B cell (primary cell): ENCODE data around the gene CFAP65. TPM values are rescaled to one million over a fixed set of nuclear protein-coding genes. Genes with fewer than 3 reads are reported as not detected.

Experiments
- ATAC-seq: fragments of 200-7000 bp; cut with Tn5 transposase; one replicate; pipeline ENCODE4 v1.10.0; 2021; ENCODE audit warnings: low read depth, mild to moderate bottlenecking, moderate number of reproducible peaks, moderate library complexity
- CTCF ChIA-PET: fragments of 350-600 bp; sonication (Branson Sonifier 250); formaldehyde crosslinking; loops from one replicate; lab custom pipeline; 2021; ENCODE audit warnings: antibody characterized with exemption, inconsistent platforms; lab: Charles Lee
- POLR2A ChIA-PET: fragments of 350-600 bp; sonication (Branson Sonifier 250); formaldehyde crosslinking; loops from one replicate; lab custom pipeline; 2021; ENCODE audit warnings: antibody characterized with exemption; lab: Charles Lee
- DNase-seq: peaks from one replicate; pipeline ENCODE4 v3.0.0; 2013
- H2AFZ ChIP-seq: 2 replicates; pipeline ENCODE4 v1.6.1; 2012; ENCODE audit warnings: mild to moderate bottlenecking, low read depth, low read length; ENCODE audit not compliant: insufficient read depth, poor library complexity, severe bottlenecking
- H3K27ac ChIP-seq, 2 donors: 1 replicate in 1 of 2; 2 replicates in 1 of 2; pipeline ENCODE4 v1.5.1; 2012 to 2013; ENCODE audit warnings: low read length in 2 of 2, mild to moderate bottlenecking in 2 of 2, moderate library complexity in 1 of 2
- H3K27me3 ChIP-seq, 4 experiments: fragments of 200-600 bp in 1 of 4; sonication (generic) in 1 of 4; replicated peaks in 1 of 4; 1 replicate in 2 of 4; 2 replicates in 2 of 4; pipeline versions ENCODE4 v1.6.1 to v1.7.0; 2013 to 2016; ENCODE audit warnings: low read length in 3 of 4, mild to moderate bottlenecking in 2 of 4, mixed read lengths in 1 of 4, moderate library complexity in 1 of 4; ENCODE audit not compliant: insufficient read depth in 4 of 4, control insufficient read depth in 3 of 4; ENCODE audit errors: control extremely low read depth in 1 of 4
- H3K36me3 ChIP-seq, 2 experiments: replicated peaks in 1 of 2; 1 replicate in 1 of 2; 2 replicates in 1 of 2; pipeline versions ENCODE4 v1.6.1 to v1.7.1; 2013; ENCODE audit warnings: low read length in 1 of 2; ENCODE audit not compliant: insufficient read depth in 2 of 2, control insufficient read depth in 1 of 2; ENCODE audit errors: control extremely low read depth in 1 of 2, extremely low read depth in 1 of 2
- H3K4me1 ChIP-seq, 2 donors: fragments of 200-600 bp in 1 of 2; sonication (generic) in 1 of 2; 1 replicate in 1 of 2; 2 replicates in 1 of 2; pipeline versions ENCODE4 v1.5.1 to v1.6.1; 2013 to 2017; ENCODE audit warnings: low read length in 2 of 2; ENCODE audit not compliant: control insufficient read depth in 2 of 2, insufficient read depth in 2 of 2
- H3K4me2 ChIP-seq: replicated peaks from 2 replicates; pipeline ENCODE3; 2012; ENCODE audit warnings: mild to moderate bottlenecking, low read depth, low read length; ENCODE audit not compliant: poor library complexity, severe bottlenecking
- H3K4me3 ChIP-seq, 5 experiments: fragments of 200-600 bp in 1 of 5; sonication (generic) in 1 of 5; 1 replicate in 3 of 5; 2 replicates in 2 of 5; pipeline versions ENCODE4 v1.5.1 to v1.7.0; 2011 to 2016; ENCODE audit warnings: low read length in 4 of 5, mild to moderate bottlenecking in 4 of 5, low read depth in 2 of 5, control low read depth in 1 of 5, moderate library complexity in 1 of 5; ENCODE audit not compliant: insufficient read depth in 1 of 5; ENCODE audit errors: control extremely low read depth in 1 of 5, extremely low read depth in 1 of 5
- H3K79me2 ChIP-seq: fragments of 200-600 bp; sonication (generic); one replicate; pipeline ENCODE4 v1.6.0; 2016; ENCODE audit warnings: low read length; ENCODE audit not compliant: control insufficient read depth, insufficient read depth
- H3K9ac ChIP-seq: fragments of 200-600 bp; sonication (generic); 2 replicates; pipeline ENCODE4 v1.6.1; 2017; ENCODE audit warnings: mild to moderate bottlenecking, low read length, moderate library complexity
- H3K9me3 ChIP-seq, 3 donors: one replicate each; pipeline versions ENCODE4 v1.6.1 to v1.7.1; 2013; ENCODE audit warnings: low read length in 2 of 3; ENCODE audit not compliant: control insufficient read depth in 2 of 3, insufficient read depth in 1 of 3; ENCODE audit errors: control extremely low read depth in 1 of 3
- H4K20me1 ChIP-seq: 2 replicates; pipeline ENCODE4 v1.6.0; 2012; ENCODE audit warnings: mild to moderate bottlenecking, low read length; ENCODE audit not compliant: insufficient read depth, control insufficient read depth, poor library complexity, severe bottlenecking
- H3K27ac Mint-ChIP-seq: one replicate; pipeline ENCODE4 v1.8.0; 2021; ENCODE audit warnings: mixed read lengths
- H3K27me3 Mint-ChIP-seq: one replicate; pipeline ENCODE4 v1.8.0; 2021; ENCODE audit warnings: mixed read lengths
- H3K4me1 Mint-ChIP-seq: one replicate; pipeline ENCODE4 v1.8.0; 2021; ENCODE audit warnings: mixed read lengths
- H3K4me3 Mint-ChIP-seq: one replicate; pipeline ENCODE4 v1.8.0; 2021; ENCODE audit warnings: mixed read lengths
- H3K9me3 Mint-ChIP-seq: one replicate; pipeline ENCODE4 v1.8.0; 2022; ENCODE audit warnings: mixed read lengths; ENCODE audit not compliant: insufficient read depth
- EZH2 ChIP-seq: IDR thresholded peaks from 2 replicates; pipeline ENCODE4 v1.6.1; 2012; ENCODE audit warnings: borderline replicate concordance, low read depth, mild to moderate bottlenecking, moderate library complexity, low read length; ENCODE audit not compliant: insufficient read depth, poor library complexity, severe bottlenecking
- WGBS: methylation state at CpG from one replicate; pipeline ENCODE4 v1.1.5; 2013; ENCODE audit warnings: missing lambda C conversion rate; ENCODE audit not compliant: insufficient coverage; 5-methylcytosine and 5-hydroxymethylcytosine counted together
- intact Hi-C: fragments of 100-400 bp; cut with micrococcal nuclease; formaldehyde crosslinking; loops from one replicate; pipeline ENCODE4 v1.10.0; 2022
- polyA plus RNA-seq: library from polyadenylated mRNA; depleted of rRNA; stranded (reverse); fragments of >200 nt; gene quantifications from 2 replicates; pipeline ENCODE4 v1.2.3, GENCODE V29; 2012
- total RNA-seq, 2 donors: library from RNA; stranded (reverse); fragments of 120-200 nt in 1 of 2; gene quantifications; 1 replicate in 1 of 2; 2 replicates in 1 of 2; pipeline versions ENCODE4 v1.2.3 to v1.2.4, GENCODE V29; 2013 to 2022
- TF ChIP-seq, protein P1 (sequence below): fragments of 200-600 bp; IDR thresholded peaks from one replicate; pipeline ENCODE4 v1.8.0; 2022; ENCODE audit warnings: antibody characterized with exemption, mild to moderate bottlenecking

Gene CFAP65
- total and polyA plus RNA-seq, 2 donors (not counting 1 experiment from before 2014, with no cell fraction given) = not detected

DNA sequence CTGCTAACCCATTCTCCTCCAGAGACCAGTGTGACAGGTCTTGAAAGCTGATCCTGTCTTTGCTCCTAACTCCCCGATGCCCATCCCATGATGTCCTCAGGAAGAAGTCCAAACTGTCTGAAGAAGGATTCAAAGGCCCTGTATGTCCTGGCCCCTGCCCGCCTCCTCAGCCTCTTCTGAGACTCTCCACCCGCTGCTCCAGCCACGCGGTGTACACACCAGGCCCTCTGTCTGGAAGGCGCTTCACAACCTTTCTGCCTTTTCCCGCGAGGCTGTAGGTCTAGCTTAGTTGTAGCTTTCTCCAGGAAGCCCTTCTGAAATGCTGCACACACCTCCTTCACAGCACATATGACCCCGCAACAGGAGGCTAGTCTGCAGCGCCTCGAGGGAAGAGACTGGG, 24.6 kb downstream of the CFAP65 start:
- ATAC-seq = no peak
- no peak overlapping the region for H3K27ac ChIP-seq
- Mint-ChIP-seq H3K27me3 (peaks cover 40% of the 10 kb centered on the region), H3K4me1 (no peaks in the 10 kb centered on the region), H3K4me3 (no peak overlapping the region), H3K27ac (peak overlapping the region; percentile 37), H3K9me3 (no peaks in the 10 kb centered on the region)
- H3K4me2 ChIP-seq = no peak overlapping the region
- H3K27me3 ChIP-seq = peaks cover 0 to 11% (median 1%) of the 10 kb centered on the region in 4 experiments
- POLR2A ChIA-PET = no interaction called here
- H3K4me1 ChIP-seq = no peaks in the 10 kb centered on the region
- 94% methylated on average over 8 of the region's 11 CpGs for WGBS
- no peaks in the 10 kb centered on the region for H3K9me3 ChIP-seq
- H3K4me3 ChIP-seq = no peak overlapping the region
- TF ChIP-seq EZH2 = no peak
- TF ChIP-seq, protein P1, sequence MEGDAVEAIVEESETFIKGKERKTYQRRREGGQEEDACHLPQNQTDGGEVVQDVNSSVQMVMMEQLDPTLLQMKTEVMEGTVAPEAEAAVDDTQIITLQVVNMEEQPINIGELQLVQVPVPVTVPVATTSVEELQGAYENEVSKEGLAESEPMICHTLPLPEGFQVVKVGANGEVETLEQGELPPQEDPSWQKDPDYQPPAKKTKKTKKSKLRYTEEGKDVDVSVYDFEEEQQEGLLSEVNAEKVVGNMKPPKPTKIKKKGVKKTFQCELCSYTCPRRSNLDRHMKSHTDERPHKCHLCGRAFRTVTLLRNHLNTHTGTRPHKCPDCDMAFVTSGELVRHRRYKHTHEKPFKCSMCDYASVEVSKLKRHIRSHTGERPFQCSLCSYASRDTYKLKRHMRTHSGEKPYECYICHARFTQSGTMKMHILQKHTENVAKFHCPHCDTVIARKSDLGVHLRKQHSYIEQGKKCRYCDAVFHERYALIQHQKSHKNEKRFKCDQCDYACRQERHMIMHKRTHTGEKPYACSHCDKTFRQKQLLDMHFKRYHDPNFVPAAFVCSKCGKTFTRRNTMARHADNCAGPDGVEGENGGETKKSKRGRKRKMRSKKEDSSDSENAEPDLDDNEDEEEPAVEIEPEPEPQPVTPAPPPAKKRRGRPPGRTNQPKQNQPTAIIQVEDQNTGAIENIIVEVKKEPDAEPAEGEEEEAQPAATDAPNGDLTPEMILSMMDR = no peak
- H4K20me1 ChIP-seq = no peaks in the 10 kb centered on the region
- intact Hi-C loops = no loop called here
- no peak for DNase-seq
- CTCF ChIA-PET = interaction anchor here (0.8 to 1.7 kb wide), 2 partner anchors 10 to 36 kb away, joined by 3 read pairs; no protein-coding TSS in a partner anchor
- no peaks in the 10 kb centered on the region for H3K36me3 ChIP-seq
- H2AFZ ChIP-seq = no peak overlapping the region
- no peaks in the 10 kb centered on the region for H3K79me2 ChIP-seq
- no peak overlapping the region for H3K9ac ChIP-seq

DNA sequence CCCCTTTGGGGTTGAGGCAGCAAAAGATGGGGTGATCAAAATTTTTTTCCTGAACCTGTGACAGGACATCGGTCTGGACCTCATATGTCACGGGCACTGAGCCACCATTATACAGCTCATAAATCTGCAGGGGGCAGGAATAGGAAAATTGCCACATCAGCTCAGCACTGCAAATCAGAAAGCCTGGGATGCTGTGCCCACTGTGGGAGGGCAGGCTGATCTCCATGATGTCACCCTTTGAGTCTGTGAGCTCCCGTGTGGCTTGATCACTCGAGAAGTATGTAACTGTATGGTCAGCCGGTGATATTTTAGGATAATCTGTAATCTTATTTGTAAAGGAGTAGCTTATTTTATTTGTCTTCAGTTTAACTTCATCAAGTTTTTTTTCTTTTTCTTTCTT, 30.4 kb downstream of the CFAP65 start:
- H3K27ac Mint-ChIP-seq = no peak overlapping the region
- TF ChIP-seq EZH2 = no peak
- no peaks in the 10 kb centered on the region for H3K4me1 Mint-ChIP-seq
- Histone ChIP-seq H3K27ac (no peak overlapping the region), H3K36me3 (no peaks in the 10 kb centered on the region), H3K79me2 (no peaks in the 10 kb centered on the region), H3K4me1 (no peaks in the 10 kb centered on the region), H2AFZ (no peak overlapping the region), H4K20me1 (no peaks in the 10 kb centered on the region), H3K4me2 (no peak overlapping the region), H3K9ac (no peak overlapping the region), H3K9me3 (peaks cover 0 to 8% (median 0%) of the 10 kb centered on the region in 3 donors), H3K27me3 (peaks cover 0 to 29% (median 0%) of the 10 kb centered on the region in 4 experiments), H3K4me3 (no peak overlapping the region)
- WGBS = 94% methylated on average over 3 of the region's 5 CpGs
- ATAC-seq (no peak), DNase-seq (no peak)
- peaks cover 42% of the 10 kb centered on the region for H3K27me3 Mint-ChIP-seq
- H3K9me3 Mint-ChIP-seq = no peaks in the 10 kb centered on the region
- intact Hi-C loops = no loop called here
- CTCF ChIA-PET = interaction anchor here (0.6 to 2.0 kb wide), 7 partner anchors 31 to 415 kb away, joined by 3 to 6 read pairs (median 3); no protein-coding TSS in a partner anchor
- H3K4me3 Mint-ChIP-seq = no peak overlapping the region
- POLR2A ChIA-PET = no interaction called here
